A549 (cell line): ENCODE measurements around the gene JAG2. TPM values are rescaled to one million over a fixed set of nuclear protein-coding genes. Genes with fewer than 3 reads are reported as not detected.
A peak's percentile ranks its signal among the peaks of the same experiment; 100 is the strongest.

Experiments used
- ATAC-seq, 2 experiments: fragments of 200-7000 bp in 1 of 2; fragments of >200 bp in 1 of 2; cut with Nextera tagmentation in 1 of 2; cut with Tn5 transposase in 1 of 2; 3 replicates each; pipeline versions ENCODE4 v1.8.0 to v1.9.1; 2018 to 2020; ENCODE audit warnings: mild to moderate bottlenecking in 1 of 2, moderate library complexity in 1 of 2
- CTCF ChIA-PET: fragments of 300-600 bp; sonication (Branson Sonifier 250); formaldehyde crosslinking; extraction: SDS; loops from one replicate; lab custom pipeline; 2021; ENCODE audit warnings: antibody characterized with exemption, inconsistent platforms; lab: Yijun Ruan, JAX
- POLR2A ChIA-PET: fragments of 350-600 bp; formaldehyde crosslinking; extraction: SDS; loops from one replicate; lab custom pipeline; 2021; ENCODE audit warnings: antibody characterized with exemption, inconsistent platforms; lab: Yijun Ruan, JAX
- DNase-seq, 2 experiments: peaks; one replicate each; pipeline versions ENCODE4 v3.0.0 to v3.0.0-alpha.2; 2011 to 2016; ENCODE audit warnings: low read depth in 1 of 2, low spot score in 1 of 2
- FAIRE-seq: peaks from 2 replicates; lab custom pipeline; 2011; peaks lifted over from hg19 to GRCh38; lab: Jason Lieb, UNC
- H3K27ac ChIP-seq, 2 experiments: fragments of >200 bp; sonication (Bioruptor Twin); formaldehyde crosslinking; 3 replicates each; pipeline ENCODE4 v1.5.1; 2016 to 2017
- H3K4me1 ChIP-seq: fragments of >200 bp; sonication (Bioruptor Twin); formaldehyde crosslinking; 3 replicates; pipeline ENCODE4 v1.6.1; 2016
- H3K4me2 ChIP-seq: fragments of >200 bp; sonication (Bioruptor Twin); formaldehyde crosslinking; 3 replicates; pipeline ENCODE4 v1.6.1; 2016
- H3K4me3 ChIP-seq: fragments of >200 bp; sonication (Bioruptor Twin); formaldehyde crosslinking; 3 replicates; pipeline ENCODE4 v1.5.1; 2016
- H3K9me3 ChIP-seq: fragments of >200 bp; sonication (Bioruptor Twin); formaldehyde crosslinking; 3 replicates; pipeline ENCODE4 v1.6.1; 2016
- BHLHE40 ChIP-seq: IDR thresholded peaks from 2 replicates; pipeline ENCODE4 v1.6.1; 2012; ENCODE audit warnings: low read depth, low read length, inconsistent platforms
- CBX2 ChIP-seq: fragments of 200-600 bp; sonication (generic); IDR thresholded peaks from 2 replicates; pipeline ENCODE4 v1.6.1; 2016; ENCODE audit warnings: low read depth, mild to moderate bottlenecking, borderline replicate concordance
- CEBPB ChIP-seq, 2 experiments: fragments of >200 bp in 1 of 2; sonication (Bioruptor Twin) in 1 of 2; formaldehyde crosslinking in 1 of 2; IDR thresholded peaks; 2 replicates each; pipeline ENCODE4 v1.6.1; 2012 to 2016
- EP300 ChIP-seq, 2 experiments: fragments of >200 bp; sonication (Bioruptor Twin); formaldehyde crosslinking; IDR thresholded peaks; 2 replicates in 1 of 2; 3 replicates in 1 of 2; pipeline ENCODE4 v1.6.1; 2016 to 2017
- ESRRA ChIP-seq: fragments of 150-350 bp; IDR thresholded peaks from 2 replicates; pipeline ENCODE4 v1.6.1; 2014; ENCODE audit warnings: mild to moderate bottlenecking, low read length, borderline replicate concordance
- GATA3 ChIP-seq: IDR thresholded peaks from 2 replicates; pipeline ENCODE4 v1.6.1; 2012; ENCODE audit warnings: borderline replicate concordance
- HDAC2 ChIP-seq: fragments of 200-600 bp; sonication (generic); IDR thresholded peaks from 2 replicates; pipeline ENCODE4 v1.6.1; 2016
- HEYL ChIP-seq: fragments of 250-450 bp; sonication (Bioruptor Pico); IDR thresholded peaks from 2 replicates; pipeline ENCODE4 v1.8.0; 2021; ENCODE audit warnings: mild to moderate bottlenecking, moderate library complexity
- HOXB13 ChIP-seq: fragments of 250-450 bp; sonication (Bioruptor Pico); IDR thresholded peaks from 2 replicates; pipeline ENCODE4 v1.5.0; 2020; ENCODE audit warnings: low read depth, mild to moderate bottlenecking, moderate library complexity
- HOXB5 ChIP-seq: fragments of 250-450 bp; sonication (Bioruptor Pico); IDR thresholded peaks from 2 replicates; pipeline ENCODE4 v1.5.0; 2020; ENCODE audit warnings: mild to moderate bottlenecking, moderate library complexity
- JUN ChIP-seq, 2 experiments: fragments of >200 bp; sonication (Bioruptor Twin); formaldehyde crosslinking; IDR thresholded peaks; 2 replicates in 1 of 2; 3 replicates in 1 of 2; pipeline ENCODE4 v1.6.1; 2016 to 2017
- KDM1A ChIP-seq: fragments of 200-600 bp; sonication (generic); IDR thresholded peaks from 2 replicates; pipeline ENCODE4 v1.6.1; 2016; ENCODE audit warnings: low read depth, mild to moderate bottlenecking
- NPAS2 ChIP-seq: fragments of 250-450 bp; sonication (Bioruptor Pico); IDR thresholded peaks from 2 replicates; pipeline ENCODE4 v1.8.0; 2022; ENCODE audit warnings: mild to moderate bottlenecking, moderate library complexity, borderline replicate concordance
- PBX3 ChIP-seq: IDR thresholded peaks from 2 replicates; pipeline ENCODE4 v1.6.1; 2012
- PHF8 ChIP-seq: fragments of 200-600 bp; sonication (generic); IDR thresholded peaks from 2 replicates; pipeline ENCODE4 v1.6.1; 2016; ENCODE audit warnings: low read depth, mild to moderate bottlenecking, antibody characterized with exemption, moderate library complexity, borderline replicate concordance
- POLR2A ChIP-seq: IDR thresholded peaks from 2 replicates; pipeline ENCODE4 v1.6.1; 2012; ENCODE audit warnings: mild to moderate bottlenecking, low read length
- POLR2AphosphoS2 ChIP-seq: conservative IDR thresholded peaks from 2 replicates; pipeline ENCODE4 v1.6.1; 2012; ENCODE audit warnings: low read length, improper control_type of control experiment, inconsistent platforms
- RAD21 ChIP-seq, 2 experiments: fragments of >200 bp in 1 of 2; sonication (Bioruptor Twin) in 1 of 2; formaldehyde crosslinking in 1 of 2; IDR thresholded peaks in 1 of 2; conservative IDR thresholded peaks in 1 of 2; 2 replicates in 1 of 2; 3 replicates in 1 of 2; pipeline ENCODE4 v1.6.1; 2012 to 2018; ENCODE audit warnings: inconsistent platforms in 1 of 2
- RCOR1 ChIP-seq: fragments of 150-350 bp; IDR thresholded peaks from 2 replicates; pipeline ENCODE4 v1.6.1; 2014; ENCODE audit warnings: antibody characterized with exemption, low read length, low read depth
- RNF2 ChIP-seq: fragments of 200-600 bp; sonication (generic); IDR thresholded peaks from 2 replicates; pipeline ENCODE4 v1.6.1; 2016; ENCODE audit warnings: low read depth, mild to moderate bottlenecking, antibody characterized with exemption, moderate library complexity, borderline replicate concordance
- ZC3H11A ChIP-seq: fragments of 450-650 bp; IDR thresholded peaks from 2 replicates; pipeline ENCODE4 v1.6.1; 2014; ENCODE audit warnings: antibody characterized with exemption, mild to moderate bottlenecking
- ZNF302 ChIP-seq: fragments of 250-450 bp; sonication (Bioruptor Pico); IDR thresholded peaks from 2 replicates; pipeline ENCODE4 v1.9.0; 2021; ENCODE audit warnings: inconsistent platforms, mild to moderate bottlenecking, moderate library complexity
- WGBS: methylation state at CpG from one replicate; pipeline ENCODE4 v1.1.6; 2017; ENCODE audit errors: missing lambda C conversion rate; 5-methylcytosine and 5-hydroxymethylcytosine counted together
- polyA plus RNA-seq, 4 experiments: library from polyadenylated mRNA; depleted of rRNA in 3 of 4; stranded (reverse); fragments of >200 nt; fragmentation: RNase III in 1 of 4; extraction: RNeasy Plus Mini Kit Qiagen cat#74134 plus additional on column Dnase treatment in 1 of 4; gene quantifications; 2 replicates in 3 of 4; 3 replicates in 1 of 4; pipeline ENCODE4 v1.2.3, GENCODE V29; 2011 to 2017
- TF ChIP-seq, protein P1 (sequence below): fragments of 450-650 bp; IDR thresholded peaks from 2 replicates; pipeline ENCODE4 v1.6.1; 2014; ENCODE audit warnings: antibody characterized with exemption
- TF ChIP-seq, protein P2 (sequence below): IDR thresholded peaks from 2 replicates; pipeline ENCODE4 v1.6.1; 2012; ENCODE audit warnings: low read depth, borderline replicate concordance
- TF ChIP-seq, protein P3 (sequence below): fragments of 200-600 bp; sonication (generic); IDR thresholded peaks from 2 replicates; pipeline ENCODE4 v1.6.1; 2016; ENCODE audit warnings: antibody characterized with exemption, mild to moderate bottlenecking, moderate library complexity

JAG2 gene
- polyA plus RNA-seq, 2 of the 4 experiments (the other 2 are of a cell fraction) = 5.9 to 20.4 TPM

DNA sequence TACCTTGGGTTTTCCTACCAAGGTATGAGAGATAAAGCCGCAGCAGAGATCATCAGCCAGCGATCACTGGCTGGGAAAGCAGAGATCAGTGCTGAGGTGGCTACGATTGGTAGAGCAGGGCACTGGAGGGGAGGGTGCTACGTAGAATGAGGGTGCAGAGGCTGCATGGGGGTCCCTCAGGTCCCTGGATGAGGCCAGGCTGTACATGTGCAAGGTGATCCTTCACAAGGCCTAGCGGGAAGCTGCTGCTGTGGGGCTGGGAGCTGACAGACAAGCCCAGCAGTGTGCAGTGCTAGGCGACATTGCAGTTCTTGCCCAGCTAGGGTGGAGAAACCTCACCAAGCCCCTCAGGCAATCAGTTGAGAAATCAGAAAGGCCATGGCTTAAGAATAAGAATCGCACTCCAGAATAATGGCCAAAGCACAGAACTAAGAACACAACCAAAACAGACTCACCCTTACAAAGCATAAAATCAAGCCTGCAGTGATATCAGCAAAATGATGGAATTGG, 66.2 kb downstream of the JAG2 start:
- H3K27ac ChIP-seq = no peak overlapping the region
- H3K9me3 ChIP-seq = peaks cover 20% of the 10 kb centered on the region
- no peak overlapping the region for H3K4me3 ChIP-seq
- ATAC-seq (no peak; a peak in 1 of 6 replicates), DNase-seq (no peak), FAIRE-seq (no peak)
- ChIA-PET CTCF (interaction anchor here (0.9 to 1.5 kb wide), 4 partner anchors 8 to 12 kb away, joined by 3 to 6 read pairs (median 4); no protein-coding TSS in a partner anchor), POLR2A (interaction anchor here (0.9 kb wide), 1 partner anchor 8 kb away, joined by 3 read pairs; no protein-coding TSS in a partner anchor)
- no peak overlapping the region for H3K4me2 ChIP-seq
- no peaks in the 10 kb centered on the region for H3K4me1 ChIP-seq
- WGBS = 82% methylated on average over 7 of the region's 7 CpGs
- no peak for TF ChIP-seq HOXB13
- TF ChIP-seq POLR2AphosphoS2 = no peak
- no peak for TF ChIP-seq RCOR1
- TF ChIP-seq NPAS2 = no peak
- TF ChIP-seq ZNF302 (CRISPR knock-in tag) = no peak
- no peak for TF ChIP-seq HOXB5 (CRISPR knock-in tag)
- no peak for TF ChIP-seq PBX3
- no peak for TF ChIP-seq GATA3
- TF ChIP-seq RNF2 = no peak
- TF ChIP-seq KDM1A = no peak
- TF ChIP-seq ESRRA = no peak
- TF ChIP-seq, protein P1, sequence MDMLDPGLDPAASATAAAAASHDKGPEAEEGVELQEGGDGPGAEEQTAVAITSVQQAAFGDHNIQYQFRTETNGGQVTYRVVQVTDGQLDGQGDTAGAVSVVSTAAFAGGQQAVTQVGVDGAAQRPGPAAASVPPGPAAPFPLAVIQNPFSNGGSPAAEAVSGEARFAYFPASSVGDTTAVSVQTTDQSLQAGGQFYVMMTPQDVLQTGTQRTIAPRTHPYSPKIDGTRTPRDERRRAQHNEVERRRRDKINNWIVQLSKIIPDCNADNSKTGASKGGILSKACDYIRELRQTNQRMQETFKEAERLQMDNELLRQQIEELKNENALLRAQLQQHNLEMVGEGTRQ = no peak
- TF ChIP-seq, protein P2, sequence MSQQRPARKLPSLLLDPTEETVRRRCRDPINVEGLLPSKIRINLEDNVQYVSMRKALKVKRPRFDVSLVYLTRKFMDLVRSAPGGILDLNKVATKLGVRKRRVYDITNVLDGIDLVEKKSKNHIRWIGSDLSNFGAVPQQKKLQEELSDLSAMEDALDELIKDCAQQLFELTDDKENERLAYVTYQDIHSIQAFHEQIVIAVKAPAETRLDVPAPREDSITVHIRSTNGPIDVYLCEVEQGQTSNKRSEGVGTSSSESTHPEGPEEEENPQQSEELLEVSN = no peak
- no peak for TF ChIP-seq PHF8
- TF ChIP-seq, protein P3, sequence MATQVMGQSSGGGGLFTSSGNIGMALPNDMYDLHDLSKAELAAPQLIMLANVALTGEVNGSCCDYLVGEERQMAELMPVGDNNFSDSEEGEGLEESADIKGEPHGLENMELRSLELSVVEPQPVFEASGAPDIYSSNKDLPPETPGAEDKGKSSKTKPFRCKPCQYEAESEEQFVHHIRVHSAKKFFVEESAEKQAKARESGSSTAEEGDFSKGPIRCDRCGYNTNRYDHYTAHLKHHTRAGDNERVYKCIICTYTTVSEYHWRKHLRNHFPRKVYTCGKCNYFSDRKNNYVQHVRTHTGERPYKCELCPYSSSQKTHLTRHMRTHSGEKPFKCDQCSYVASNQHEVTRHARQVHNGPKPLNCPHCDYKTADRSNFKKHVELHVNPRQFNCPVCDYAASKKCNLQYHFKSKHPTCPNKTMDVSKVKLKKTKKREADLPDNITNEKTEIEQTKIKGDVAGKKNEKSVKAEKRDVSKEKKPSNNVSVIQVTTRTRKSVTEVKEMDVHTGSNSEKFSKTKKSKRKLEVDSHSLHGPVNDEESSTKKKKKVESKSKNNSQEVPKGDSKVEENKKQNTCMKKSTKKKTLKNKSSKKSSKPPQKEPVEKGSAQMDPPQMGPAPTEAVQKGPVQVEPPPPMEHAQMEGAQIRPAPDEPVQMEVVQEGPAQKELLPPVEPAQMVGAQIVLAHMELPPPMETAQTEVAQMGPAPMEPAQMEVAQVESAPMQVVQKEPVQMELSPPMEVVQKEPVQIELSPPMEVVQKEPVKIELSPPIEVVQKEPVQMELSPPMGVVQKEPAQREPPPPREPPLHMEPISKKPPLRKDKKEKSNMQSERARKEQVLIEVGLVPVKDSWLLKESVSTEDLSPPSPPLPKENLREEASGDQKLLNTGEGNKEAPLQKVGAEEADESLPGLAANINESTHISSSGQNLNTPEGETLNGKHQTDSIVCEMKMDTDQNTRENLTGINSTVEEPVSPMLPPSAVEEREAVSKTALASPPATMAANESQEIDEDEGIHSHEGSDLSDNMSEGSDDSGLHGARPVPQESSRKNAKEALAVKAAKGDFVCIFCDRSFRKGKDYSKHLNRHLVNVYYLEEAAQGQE = no peak
- no peak for TF ChIP-seq BHLHE40
- TF ChIP-seq CEBPB (IDR thresholded peaks at IDR 0.05) = no peak
- no peak for TF ChIP-seq JUN (IDR thresholded peaks at IDR 0.05)
- TF ChIP-seq ZC3H11A = no peak

GRCh38 chr14:105100910-105101309, 67.7 kb downstream of the JAG2 start:
- Histone ChIP-seq H3K4me3 (no peak overlapping the region), H3K4me2 (no peak overlapping the region), H3K27ac (no peak overlapping the region), H3K4me1 (no peaks in the 10 kb centered on the region), H3K9me3 (peaks cover 20% of the 10 kb centered on the region)
- TF ChIP-seq HEYL = no peak
- TF ChIP-seq CBX2 = no peak
- TF ChIP-seq JUN (IDR thresholded peaks at IDR 0.05) = no peak
- TF ChIP-seq EP300 (IDR thresholded peaks at IDR 0.05) = no peak
- no peak for TF ChIP-seq HDAC2
- no peak for TF ChIP-seq RAD21 (conservative IDR thresholded peaks at IDR 0.05 in 1 of 2, IDR thresholded peaks at IDR 0.05 in 1 of 2)
- no peak for TF ChIP-seq ESRRA
- TF ChIP-seq POLR2A = no peak
- no peak for TF ChIP-seq HOXB5 (CRISPR knock-in tag)
- CTCF ChIA-PET = no interaction called here
- ATAC-seq = peak in 1 of 2 experiments; percentile 23; a peak in 1 of 6 replicates
- WGBS = 66% methylated on average over 4 of the region's 4 CpGs
- DNase-seq = no peak
- FAIRE-seq = no peak
- POLR2A ChIA-PET = no interaction called here
